Adipocyte (in vitro differentiated cells): ENCODE data around the gene RRP7A.
"Not testable (repeated sequence)": the region's sequence is repeated elsewhere in the genome, so short reads cannot be mapped to it uniquely, and the experiment has no call there.

Experiments
- DNase-seq: peaks from one replicate; pipeline ENCODE4 v3.0.0-alpha.2; 2015; ENCODE audit warnings: low read depth
- H3K27me3 ChIP-seq: replicated peaks from 2 replicates; pipeline ENCODE4 v1.7.0; 2013; ENCODE audit warnings: mild to moderate bottlenecking, low read length, moderate library complexity; ENCODE audit not compliant: control insufficient read depth, insufficient read depth
- H3K36me3 ChIP-seq: 2 replicates; pipeline ENCODE4 v1.7.0; 2013; ENCODE audit warnings: low read length, mild to moderate bottlenecking, moderate library complexity; ENCODE audit not compliant: control insufficient read depth, insufficient read depth, severe bottlenecking
- H3K4me1 ChIP-seq: 2 replicates; pipeline ENCODE4 v1.7.0; 2013; ENCODE audit warnings: mild to moderate bottlenecking, low read length, moderate library complexity; ENCODE audit not compliant: control insufficient read depth, insufficient read depth
- H3K4me3 ChIP-seq: 2 replicates; pipeline ENCODE4 v1.7.0; 2013; ENCODE audit warnings: mild to moderate bottlenecking, low read length, moderate library complexity
- H3K9ac ChIP-seq: 2 replicates; pipeline ENCODE4 v1.7.0; 2013; ENCODE audit warnings: mild to moderate bottlenecking, low read length, moderate library complexity
- H3K9me3 ChIP-seq: 2 replicates; pipeline ENCODE4 v1.7.0; 2013; ENCODE audit warnings: mild to moderate bottlenecking, low read length, moderate library complexity; ENCODE audit not compliant: control insufficient read depth

The RRP7A gene

GRCh38 chr22:42519525-42520401, at the start of gene RRP7A:
TSS of gene RRP7A (minus strand) at chr22:42519796. CDS start at chr22:42519786, 10 bp downstream.
- no peaks in the 10 kb centered on the region for H3K9me3 ChIP-seq
- H3K36me3 ChIP-seq: peaks cover 11% of the 10 kb centered on the region
- H3K9ac ChIP-seq: peak within 1 kb of the TSS; percentile 91
- no peaks in the 10 kb centered on the region for H3K27me3 ChIP-seq
- peak; percentile 90 for DNase-seq
- H3K4me3 ChIP-seq: peak within 1 kb of the TSS; percentile 88
- H3K4me1 ChIP-seq: peaks cover 3% of the 10 kb centered on the region

- H3K4me3 ChIP-seq, H3K4me1 ChIP-seq, H3K9me3 ChIP-seq, H3K36me3 ChIP-seq, H3K9ac ChIP-seq, DNase-seq, H3K27me3 ChIP-seq: not testable (repeated sequence)
Measured at GRCh38 chr22:42567950-42568349, 48.4 kb upstream of the RRP7A start.

GRCh38 chr22:42565956-42566355, 46.4 kb upstream of the RRP7A start:
- no peak for DNase-seq
- no peaks in the 10 kb centered on the region for H3K4me1 ChIP-seq
- H3K9ac ChIP-seq: no peak overlapping the region

GRCh38 chr22:42564699-42565098, 45.1 kb upstream of the RRP7A start:
- no peaks in the 10 kb centered on the region for H3K27me3 ChIP-seq
- no peak overlapping the region for H3K4me3 ChIP-seq
- no peak overlapping the region for H3K9ac ChIP-seq
- no peaks in the 10 kb centered on the region for H3K9me3 ChIP-seq
- H3K36me3 ChIP-seq: no peaks in the 10 kb centered on the region
- no peaks in the 10 kb centered on the region for H3K4me1 ChIP-seq
- DNase-seq: no peak

More at GRCh38 chr22:42565956-42566355, 46.4 kb upstream of the RRP7A start:
- Histone ChIP-seq H3K36me3 (no peaks in the 10 kb centered on the region), H3K27me3 (no peaks in the 10 kb centered on the region), H3K4me3 (no peak overlapping the region), H3K9me3 (no peaks in the 10 kb centered on the region)

GRCh38 chr22:42563943-42564342, 44.3 kb upstream of the RRP7A start:
- not testable (repeated sequence) for H3K4me1 ChIP-seq, H3K9me3 ChIP-seq, H3K4me3 ChIP-seq, DNase-seq, H3K27me3 ChIP-seq, H3K9ac ChIP-seq, H3K36me3 ChIP-seq

- Histone ChIP-seq H3K4me1 (no peaks in the 10 kb centered on the region), H3K9ac (no peak overlapping the region), H3K4me3 (no peak overlapping the region), H3K27me3 (no peaks in the 10 kb centered on the region), H3K9me3 (no peaks in the 10 kb centered on the region), H3K36me3 (no peaks in the 10 kb centered on the region)
- DNase-seq: no peak
Measured at GRCh38 chr22:42562684-42563083, 43.1 kb upstream of the RRP7A start.

- H3K4me1 ChIP-seq: no peaks in the 10 kb centered on the region
- no peak for DNase-seq
- H3K36me3 ChIP-seq: no peaks in the 10 kb centered on the region
- H3K9ac ChIP-seq: no peak overlapping the region
- no peaks in the 10 kb centered on the region for H3K27me3 ChIP-seq
- no peaks in the 10 kb centered on the region for H3K9me3 ChIP-seq
- H3K4me3 ChIP-seq: no peak overlapping the region
Measured at GRCh38 chr22:42562279-42562678, 42.7 kb upstream of the RRP7A start.

- H3K27me3 ChIP-seq: no peaks in the 10 kb centered on the region
- no peaks in the 10 kb centered on the region for H3K9me3 ChIP-seq
- no peak for DNase-seq
- H3K4me1 ChIP-seq: no peaks in the 10 kb centered on the region
- H3K9ac ChIP-seq: no peak overlapping the region
- H3K36me3 ChIP-seq: no peaks in the 10 kb centered on the region
- H3K4me3 ChIP-seq: no peak overlapping the region
Measured at GRCh38 chr22:42561856-42562255, 42.3 kb upstream of the RRP7A start.

GRCh38 chr22:42560781-42561180, 41.2 kb upstream of the RRP7A start:
- Histone ChIP-seq H3K27me3 (no peaks in the 10 kb centered on the region), H3K4me1 (no peaks in the 10 kb centered on the region), H3K4me3 (no peak overlapping the region), H3K9ac (no peak overlapping the region), H3K36me3 (no peaks in the 10 kb centered on the region), H3K9me3 (no peaks in the 10 kb centered on the region)
- peak; percentile 24 for DNase-seq

- Histone ChIP-seq H3K9ac (no peak overlapping the region), H3K4me3 (no peak overlapping the region), H3K4me1 (no peaks in the 10 kb centered on the region), H3K27me3 (no peaks in the 10 kb centered on the region), H3K9me3 (no peaks in the 10 kb centered on the region), H3K36me3 (no peaks in the 10 kb centered on the region)
- DNase-seq: no peak
Measured at GRCh38 chr22:42560381-42560780, 40.8 kb upstream of the RRP7A start.

- no peaks in the 10 kb centered on the region for H3K9me3 ChIP-seq
Measured at GRCh38 chr22:42553475-42554361, 34.1 kb upstream of the RRP7A start, which contains the start of gene SERHL2. TSS of gene SERHL2 (plus strand) at chr22:42553956. CDS start at chr22:42554021, 65 bp downstream.

More at GRCh38 chr22:42553475-42554361, 34.1 kb upstream of the RRP7A start, which contains the start of gene SERHL2:
- Histone ChIP-seq H3K27me3 (peaks cover 21% of the 10 kb centered on the region), H3K4me1 (peaks cover 7% of the 10 kb centered on the region), H3K9ac (peak within 1 kb of the TSS; percentile 82), H3K4me3 (peak within 1 kb of the TSS; percentile 82), H3K36me3 (no peaks in the 10 kb centered on the region)
- peak; percentile 90 for DNase-seq
